Measurements from ENCODE around the gene IFT122.

GRCh38 chr3:129561619-129562248, 121.7 kb downstream of the IFT122 start:
- TF ChIP-seq POLR2A (IDR thresholded peaks at IDR 0.05) (no peak), CTCF (IDR thresholded peaks at IDR 0.05) (no peak)

All from right lobe of liver (tissue), 4 donors.